ENCODE data around the gene PEAK3.

DNA sequence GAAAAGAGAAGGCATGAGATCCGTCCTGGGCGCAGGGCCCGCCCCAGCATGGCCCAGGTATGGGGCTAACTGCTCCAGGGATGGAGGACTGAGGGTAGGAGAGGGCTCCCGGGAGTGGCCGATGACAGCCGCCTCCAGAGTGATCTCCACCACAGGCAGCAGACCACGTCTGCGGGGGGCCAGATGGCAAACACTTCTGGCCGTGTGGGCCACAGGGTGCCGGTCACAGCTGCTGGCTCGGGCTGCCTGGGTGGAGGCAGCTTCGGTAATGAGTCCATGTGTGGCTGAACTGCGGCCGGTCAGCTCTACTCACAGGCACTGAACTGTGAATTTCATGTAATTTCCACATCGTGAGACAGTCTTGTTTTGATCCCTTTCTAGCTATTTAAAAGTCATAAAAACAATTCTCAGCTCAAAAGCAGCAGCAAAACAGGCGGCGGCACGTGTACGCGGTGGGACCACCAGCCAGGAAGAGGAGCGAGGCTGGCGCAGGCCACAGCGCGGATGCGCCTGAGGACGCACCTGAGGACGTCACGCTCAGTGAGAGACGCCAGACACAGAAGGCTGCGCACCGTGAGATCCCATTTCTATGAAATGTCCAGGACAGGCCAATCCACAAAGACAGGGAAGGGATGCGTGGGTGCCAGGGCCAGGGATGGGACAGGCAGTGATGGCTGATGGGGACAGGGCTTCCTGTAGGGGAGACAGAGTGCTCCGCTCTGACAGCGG lies 42.4 kb upstream of the PEAK3 start:
- TF ChIP-seq GATA3 (IDR thresholded peaks at IDR 0.05; ENCODE audit: low read depth, low read length) (no peak), GATA2 (IDR thresholded peaks at IDR 0.05; ENCODE audit: low read depth, low read length) (no peak)
